H1 (cell line): ENCODE data around the gene SAG. TPM values are rescaled to one million over a fixed set of nuclear protein-coding genes. Genes with fewer than 3 reads are reported as not detected.

Source experiments
- CTCF ChIA-PET: fragments of 300-600 bp; sonication (Branson Sonifier 250); formaldehyde crosslinking; loops from one replicate; lab custom pipeline; 2021; ENCODE audit not compliant: partially characterized antibody; lab: Charles Lee
- POLR2A ChIA-PET: fragments of 300-600 bp; sonication (Branson Sonifier 250); formaldehyde crosslinking; loops from one replicate; lab custom pipeline; 2021; ENCODE audit warnings: inconsistent platforms; ENCODE audit not compliant: partially characterized antibody; lab: Charles Lee
- DNase-seq, 2 experiments: peaks; one replicate each; pipeline versions ENCODE4 v3.0.0 to v3.0.0-alpha.2; 2010 to 2022; ENCODE audit warnings: low spot score in 2 of 2, low read depth in 1 of 2, mixed read lengths in 1 of 2
- FAIRE-seq: peaks from 2 replicates; lab custom pipeline; 2011; peaks lifted over from hg19 to GRCh38; lab: Jason Lieb, UNC
- H2AFZ ChIP-seq: 2 replicates; pipeline ENCODE4 v1.8.1; 2012; ENCODE audit warnings: low read length, inconsistent platforms
- H2AK5ac ChIP-seq: 2 replicates; pipeline ENCODE4 v1.6.1; 2013; ENCODE audit warnings: low read depth, low read length
- H2BK120ac ChIP-seq: replicated peaks from 2 replicates; pipeline ENCODE3; 2013; ENCODE audit warnings: low read depth, low read length, inconsistent platforms
- H2BK12ac ChIP-seq: 2 replicates; pipeline ENCODE4 v1.6.1; 2013; ENCODE audit warnings: low read depth, low read length
- H2BK15ac ChIP-seq: 2 replicates; pipeline ENCODE4 v1.6.1; 2013; ENCODE audit warnings: low read length
- H2BK20ac ChIP-seq: 2 replicates; pipeline ENCODE4 v1.6.1; 2013; ENCODE audit warnings: low read length
- H2BK5ac ChIP-seq: 2 replicates; pipeline ENCODE4 v1.6.1; 2013; ENCODE audit warnings: low read depth, low read length
- H3K14ac ChIP-seq: 2 replicates; pipeline ENCODE4 v1.6.1; 2013; ENCODE audit warnings: inconsistent platforms; ENCODE audit not compliant: insufficient read length
- H3K18ac ChIP-seq: 2 replicates; pipeline ENCODE4 v1.6.1; 2013; ENCODE audit warnings: low read length; ENCODE audit errors: extremely low read depth
- H3K23ac ChIP-seq: 2 replicates; pipeline ENCODE4 v1.6.1; 2013; ENCODE audit warnings: inconsistent platforms; ENCODE audit not compliant: insufficient read length
- H3K23me2 ChIP-seq: 2 replicates; pipeline ENCODE4 v1.6.1; 2013; ENCODE audit warnings: low read depth, low read length
- H3K27ac ChIP-seq: 2 replicates; pipeline ENCODE4 v1.6.1; 2011; ENCODE audit warnings: low read depth, low read length, inconsistent platforms
- H3K27me3 ChIP-seq, 4 experiments: replicated peaks in 1 of 4; 1 replicate in 1 of 4; 2 replicates in 3 of 4; pipeline versions ENCODE4 v1.6.1 to v1.8.1; 2011 to 2013; ENCODE audit warnings: low read length in 3 of 4, mild to moderate bottlenecking in 3 of 4, inconsistent platforms in 2 of 4, mixed read lengths in 2 of 4, moderate library complexity in 1 of 4; ENCODE audit not compliant: control insufficient read depth in 3 of 4, insufficient read depth in 3 of 4; ENCODE audit errors: extremely low read depth in 1 of 4
- H3K36me3 ChIP-seq, 4 experiments: 2 replicates each; pipeline versions ENCODE4 v1.6.1 to v1.8.1; 2011 to 2013; ENCODE audit warnings: mild to moderate bottlenecking in 4 of 4, low read length in 3 of 4, moderate library complexity in 2 of 4, control low read depth in 1 of 4, inconsistent platforms in 1 of 4; ENCODE audit not compliant: insufficient read depth in 4 of 4, control insufficient read depth in 2 of 4
- H3K4ac ChIP-seq: replicated peaks from 2 replicates; pipeline ENCODE3; 2013; ENCODE audit warnings: low read length, low read depth, mixed read lengths, inconsistent platforms; ENCODE audit not compliant: insufficient read length
- H3K4me1 ChIP-seq, 4 experiments: replicated peaks in 1 of 4; 1 replicate in 1 of 4; 2 replicates in 3 of 4; pipeline versions ENCODE4 v1.6.1 to v1.8.1; 2011 to 2013; ENCODE audit warnings: low read length in 3 of 4, inconsistent platforms in 2 of 4, mixed read lengths in 1 of 4; ENCODE audit not compliant: insufficient read depth in 4 of 4, control insufficient read depth in 3 of 4
- H3K4me2 ChIP-seq, 2 experiments: 2 replicates each; pipeline versions ENCODE4 v1.6.1 to v1.8.1; 2011 to 2013; ENCODE audit warnings: low read depth in 2 of 2, low read length in 2 of 2, control low read depth in 1 of 2, inconsistent platforms in 1 of 2, mild to moderate bottlenecking in 1 of 2; ENCODE audit not compliant: insufficient read depth in 1 of 2
- H3K4me3 ChIP-seq, 4 experiments: fragments of 200-600, 300-600 bp in 1 of 4; sonication (generic), shearing (Covaris generic), sonication (Bioruptor Twin) in 1 of 4; 2 replicates each; pipeline versions ENCODE4 v1.5.1 to v1.8.1; 2011 to 2016; ENCODE audit warnings: low read length in 4 of 4, low read depth in 3 of 4, control low read depth in 2 of 4, inconsistent platforms in 2 of 4, mild to moderate bottlenecking in 2 of 4, mixed read lengths in 1 of 4, moderate library complexity in 1 of 4; ENCODE audit not compliant: insufficient read depth in 2 of 4; ENCODE audit errors: extremely low read depth in 1 of 4
- H3K56ac ChIP-seq: replicated peaks from 2 replicates; pipeline ENCODE3; 2013; ENCODE audit warnings: low read depth, mild to moderate bottlenecking, mixed read lengths, low read length, inconsistent platforms; ENCODE audit not compliant: insufficient read length
- H3K79me1 ChIP-seq: 2 replicates; pipeline ENCODE4 v1.6.1; 2013; ENCODE audit warnings: low read depth, low read length, control low read depth
- H3K79me2 ChIP-seq, 2 experiments: 2 replicates each; pipeline versions ENCODE4 v1.6.1 to v1.8.1; 2012 to 2013; ENCODE audit warnings: low read length in 2 of 2, mild to moderate bottlenecking in 2 of 2, inconsistent platforms in 1 of 2; ENCODE audit not compliant: insufficient read depth in 2 of 2, control insufficient read depth in 1 of 2
- H3K9ac ChIP-seq, 4 experiments: replicated peaks in 1 of 4; 1 replicate in 1 of 4; 2 replicates in 3 of 4; pipeline versions ENCODE4 v1.6.1 to v1.8.1; 2011 to 2013; ENCODE audit warnings: low read depth in 3 of 4, low read length in 3 of 4, control low read depth in 2 of 4, mild to moderate bottlenecking in 2 of 4, moderate library complexity in 2 of 4, inconsistent platforms in 1 of 4; ENCODE audit errors: extremely low read depth in 1 of 4
- H3K9me3 ChIP-seq, 2 experiments: 2 replicates each; pipeline versions ENCODE4 v1.6.1 to v1.8.1; 2012 to 2013; ENCODE audit warnings: mild to moderate bottlenecking in 2 of 2, moderate library complexity in 2 of 2, control low read depth in 1 of 2, inconsistent platforms in 1 of 2, low read depth in 1 of 2, low read length in 1 of 2, mixed read lengths in 1 of 2; ENCODE audit not compliant: insufficient read depth in 2 of 2
- H4K20me1 ChIP-seq, 2 experiments: replicated peaks in 1 of 2; 2 replicates each; pipeline versions ENCODE3 to v1.8.1; 2011 to 2013; ENCODE audit warnings: inconsistent platforms in 2 of 2, low read length in 2 of 2, mild to moderate bottlenecking in 1 of 2; ENCODE audit not compliant: insufficient read depth in 2 of 2, control insufficient read depth in 1 of 2
- H4K5ac ChIP-seq: 2 replicates; pipeline ENCODE4 v1.6.1; 2013; ENCODE audit warnings: low read length, low read depth, mixed read lengths, inconsistent platforms; ENCODE audit not compliant: insufficient read length
- H4K8ac ChIP-seq: 2 replicates; pipeline ENCODE4 v1.8.0; 2013; ENCODE audit warnings: mild to moderate bottlenecking, moderate library complexity, low read length, inconsistent platforms; ENCODE audit not compliant: insufficient read depth; ENCODE audit errors: extremely low read depth
- H4K91ac ChIP-seq: replicated peaks from 2 replicates; pipeline ENCODE3; 2013; ENCODE audit warnings: low read length, mixed read lengths, inconsistent platforms; ENCODE audit not compliant: insufficient read length
- ASH2L ChIP-seq: fragments of 200-600, 300-600 bp; sonication (generic); IDR thresholded peaks from one replicate; pipeline ENCODE4 v1.7.1; 2017; ENCODE audit warnings: low read length
- BACH1 ChIP-seq: IDR thresholded peaks from 2 replicates; pipeline ENCODE4 v1.6.1; 2012; ENCODE audit warnings: low read length, improper control_type of control experiment
- BCL11A ChIP-seq, 2 experiments: IDR thresholded peaks; one replicate each; pipeline ENCODE4 v1.6.1; 2011; ENCODE audit warnings: low read depth in 2 of 2, low read length in 2 of 2, mild to moderate bottlenecking in 2 of 2
- EP300 ChIP-seq, 2 experiments: IDR thresholded peaks; 1 replicate in 1 of 2; 2 replicates in 1 of 2; pipeline ENCODE4 v1.6.1; 2011 to 2012; ENCODE audit warnings: low read depth in 2 of 2, low read length in 2 of 2, mild to moderate bottlenecking in 2 of 2, borderline replicate concordance in 1 of 2, inconsistent platforms in 1 of 2, moderate library complexity in 1 of 2
- FOSL1 ChIP-seq: IDR thresholded peaks from 2 replicates; pipeline ENCODE4 v1.6.1; 2011; ENCODE audit warnings: mild to moderate bottlenecking, low read depth, low read length, moderate library complexity; ENCODE audit not compliant: insufficient read depth
- HDAC6 ChIP-seq: IDR thresholded peaks from one replicate; pipeline ENCODE4 v1.7.1; 2012; ENCODE audit warnings: low read depth, mild to moderate bottlenecking, inconsistent platforms, low read length, moderate library complexity
- KDM4A ChIP-seq: IDR thresholded peaks from one replicate; pipeline ENCODE4 v1.7.1; 2012; ENCODE audit warnings: low read depth, mild to moderate bottlenecking, moderate library complexity, low read length, inconsistent platforms; ENCODE audit not compliant: severe bottlenecking
- PHF8 ChIP-seq: fragments of 200-600 bp; sonication (generic); conservative IDR thresholded peaks from 2 replicates; pipeline ENCODE4 v1.7.1; 2012; ENCODE audit warnings: low read depth, mild to moderate bottlenecking, inconsistent platforms, low read length, moderate library complexity
- SRF ChIP-seq: IDR thresholded peaks from 2 replicates; pipeline ENCODE4 v1.6.1; 2011; ENCODE audit warnings: mild to moderate bottlenecking, low read depth, low read length, moderate library complexity
- YY1 ChIP-seq: IDR thresholded peaks from 2 replicates; pipeline ENCODE4 v1.6.1; 2011; ENCODE audit warnings: low read depth, mild to moderate bottlenecking, low read length
- WGBS, 2 experiments: shearing (Covaris generic) in 1 of 2; methylation state at CpG; one replicate each; pipeline versions ENCODE4 v1.1.6 to v1.1.7; 2013 to 2015; ENCODE audit warnings: low lambda C conversion rate in 2 of 2, mixed read lengths in 2 of 2, inconsistent platforms in 1 of 2, low coverage in 1 of 2, missing lambda C conversion rate in 1 of 2; ENCODE audit not compliant: insufficient replicate concordance in 2 of 2, insufficient coverage in 1 of 2, insufficient read length in 1 of 2; ENCODE audit errors: extremely low coverage in 1 of 2, missing lambda C conversion rate in 1 of 2; 5-methylcytosine and 5-hydroxymethylcytosine counted together
- polyA plus RNA-seq, 7 experiments: library from polyadenylated mRNA; depleted of rRNA in 3 of 7; stranded (reverse) in 5 of 7; unstranded in 2 of 7; fragments of >200 nt in 5 of 7; fragments of 200-250 nt in 2 of 7; gene quantifications; 1 replicate in 5 of 7; 2 replicates in 1 of 7; 4 replicates in 1 of 7; pipeline versions ENCODE4 v1.2.1 to v1.2.3, GENCODE V29; 2011 to 2013; ENCODE audit warnings: missing spikeins in 2 of 7, mixed read lengths in 2 of 7
- total RNA-seq: library from RNA; stranded (reverse); fragmentation: NEBNext Ultra II Directional; extraction: Animal tissue kit (Norgen Biotek cat#: 25700); gene quantifications from 2 replicates; pipeline ENCODE4 v1.2.1, GENCODE V29; 2021
- TF ChIP-seq, protein P1 (sequence below): IDR thresholded peaks from 2 replicates; pipeline ENCODE4 v1.6.1; 2011; ENCODE audit warnings: low read depth, mild to moderate bottlenecking, low read length; ENCODE audit not compliant: insufficient read depth
- TF ChIP-seq, protein P2 (sequence below): IDR thresholded peaks from 2 replicates; pipeline ENCODE4 v1.6.1; 2012; ENCODE audit warnings: inconsistent platforms

Gene SAG
- total and polyA plus RNA-seq, 2 of the 8 experiments (the other 6 are each of a cell fraction or from before 2014, with no cell fraction given) = not detected

DNA sequence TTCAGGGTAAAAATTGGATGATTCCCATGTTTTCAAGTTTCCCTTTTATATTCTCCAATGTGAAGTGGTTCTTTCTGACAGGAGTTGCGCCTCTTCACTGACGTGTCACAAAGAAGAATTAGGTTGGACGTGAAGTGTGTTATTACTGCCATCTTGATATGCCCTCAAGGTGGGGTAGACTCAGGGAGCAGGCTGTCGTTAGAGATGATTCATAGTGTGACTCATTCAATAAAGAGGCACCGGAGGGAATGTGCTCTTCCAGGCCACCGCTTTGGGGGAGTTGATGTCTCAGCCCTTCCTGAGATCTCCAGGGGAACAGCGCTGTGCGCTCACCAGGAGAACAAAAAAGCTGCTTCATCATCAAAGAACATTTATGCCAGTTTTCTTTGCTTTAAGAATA, 43.1 kb downstream of the SAG start:
- H2AFZ ChIP-seq = no peak overlapping the region
- no peaks in the 10 kb centered on the region for H3K36me3 ChIP-seq
- no peak overlapping the region for H3K4me2 ChIP-seq
- no peak overlapping the region for H4K91ac ChIP-seq
- DNase-seq (no peak), FAIRE-seq (no peak)
- H3K79me1 ChIP-seq = no peaks in the 10 kb centered on the region
- H2BK15ac ChIP-seq = no peak overlapping the region
- H3K4me3 ChIP-seq = no peak overlapping the region
- no peak overlapping the region for H2BK20ac ChIP-seq
- no peak overlapping the region for H3K14ac ChIP-seq
- no peak overlapping the region for H3K23ac ChIP-seq
- H4K20me1 ChIP-seq = peaks cover 4 to 5% of the 10 kb centered on the region in 2 experiments
- H3K79me2 ChIP-seq = peaks cover 0 to 3% of the 10 kb centered on the region in 2 experiments; a peak in 1 of 4 replicates
- no peak overlapping the region for H2AK5ac ChIP-seq
- H3K4me1 ChIP-seq = peaks cover 0 to 5% (median 4%) of the 10 kb centered on the region in 4 experiments; a peak in 4 of 7 replicates
- ChIA-PET CTCF (interaction anchor here (0.7 kb wide), 2 partner anchors 269 to 432 kb away, joined by 4 read pairs; no protein-coding TSS in a partner anchor), POLR2A (no interaction called here)
- no peak overlapping the region for H3K4ac ChIP-seq
- H3K18ac ChIP-seq = no peak overlapping the region
- peaks cover 11% of the 10 kb centered on the region for H3K23me2 ChIP-seq
- no peak overlapping the region for H2BK12ac ChIP-seq
- no peak overlapping the region for H3K27ac ChIP-seq
- peaks cover 0 to 25% (median 13%) of the 10 kb centered on the region in 4 experiments; a peak in 5 of 7 replicates for H3K27me3 ChIP-seq
- no peak overlapping the region for H4K5ac ChIP-seq
- H2BK5ac ChIP-seq = no peak overlapping the region
- no peak overlapping the region for H3K9ac ChIP-seq
- H4K8ac ChIP-seq = no peak overlapping the region; the same call in 1 of the 2 replicates
- no peak overlapping the region for H3K56ac ChIP-seq
- no peak overlapping the region for H2BK120ac ChIP-seq
- WGBS, 2 experiments = 85% methylated on average over 8 of the region's 8 CpGs; no CpG with 5 or more reads in 1 of the 2 experiments
- peaks cover 0 to 7% of the 10 kb centered on the region in 2 experiments; a peak in 1 of 4 replicates for H3K9me3 ChIP-seq
- no peak for TF ChIP-seq ASH2L
- no peak for TF ChIP-seq PHF8
- TF ChIP-seq EP300 (IDR thresholded peaks at IDR 0.05; ENCODE audit: borderline replicate concordance in 1 of 2, low read depth in 2 of 2, low read length in 2 of 2) = no peak
- TF ChIP-seq BCL11A (IDR thresholded peaks at IDR 0.05; ENCODE audit: low read depth in 2 of 2, low read length in 2 of 2) = no peak
- TF ChIP-seq SRF = no peak
- no peak for TF ChIP-seq FOSL1
- TF ChIP-seq YY1 = no peak
- TF ChIP-seq BACH1 = no peak
- TF ChIP-seq, protein P1, sequence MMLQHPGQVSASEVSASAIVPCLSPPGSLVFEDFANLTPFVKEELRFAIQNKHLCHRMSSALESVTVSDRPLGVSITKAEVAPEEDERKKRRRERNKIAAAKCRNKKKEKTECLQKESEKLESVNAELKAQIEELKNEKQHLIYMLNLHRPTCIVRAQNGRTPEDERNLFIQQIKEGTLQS = no peak
- TF ChIP-seq, protein P2, sequence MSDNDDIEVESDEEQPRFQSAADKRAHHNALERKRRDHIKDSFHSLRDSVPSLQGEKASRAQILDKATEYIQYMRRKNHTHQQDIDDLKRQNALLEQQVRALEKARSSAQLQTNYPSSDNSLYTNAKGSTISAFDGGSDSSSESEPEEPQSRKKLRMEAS = no peak
- no peak for TF ChIP-seq HDAC6
- no peak for TF ChIP-seq KDM4A
